Measurements from ENCODE around the gene ANO4.

DNA sequence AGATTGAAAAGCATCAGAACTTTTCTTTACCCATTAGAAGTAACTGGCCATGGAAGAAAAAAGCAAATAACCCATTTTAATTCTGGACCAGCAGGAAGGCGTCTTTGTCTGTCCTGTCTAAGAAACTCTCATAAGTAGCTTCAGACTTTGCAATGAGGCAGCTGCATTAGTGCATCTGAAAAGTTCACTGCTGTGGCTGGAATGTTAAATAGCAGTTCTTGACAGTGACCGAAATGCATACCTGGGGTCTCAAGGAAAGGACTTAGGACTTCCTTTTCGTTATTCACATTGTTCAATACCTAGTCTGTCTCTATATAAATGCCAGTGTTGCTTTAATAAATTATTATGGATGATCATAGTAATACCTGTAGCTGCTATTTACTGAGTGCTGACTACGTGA is 125.9 kb downstream of the ANO4 start:
- no peak for TF ChIP-seq POLR2A (IDR thresholded peaks at IDR 0.05)
- no peak for TF ChIP-seq CTCF (IDR thresholded peaks at IDR 0.05)
- no peak for TF ChIP-seq POLR2AphosphoS5 (IDR thresholded peaks at IDR 0.05)
